Mesothelial cell of epicardium (in vitro differentiated cells): ENCODE data around the gene AARS1. TPM values are rescaled to one million over a fixed set of nuclear protein-coding genes. Genes with fewer than 3 reads are reported as not detected.
"Not testable (repeated sequence)": the region's sequence is repeated elsewhere in the genome, so short reads cannot be mapped to it uniquely, and the experiment has no call there.

Experiments used
- DNase-seq, 2 experiments: peaks; one replicate each; pipeline ENCODE4 v3.0.0; 2021; ENCODE audit warnings: low spot score in 2 of 2; ENCODE audit not compliant: unreplicated experiment in 2 of 2
- H3K27ac Mint-ChIP-seq: 2 replicates; pipeline ENCODE4 v1.8.0; 2021; ENCODE audit warnings: mixed read lengths
- H3K27me3 Mint-ChIP-seq: 2 replicates; pipeline ENCODE4 v1.8.0; 2021; ENCODE audit warnings: low read depth, mixed read lengths
- H3K36me3 Mint-ChIP-seq: 2 replicates; pipeline ENCODE4 v1.8.0; 2021; ENCODE audit warnings: mixed read lengths
- H3K4me1 Mint-ChIP-seq: 2 replicates; pipeline ENCODE4 v1.8.0; 2021; ENCODE audit warnings: mixed read lengths
- H3K4me3 Mint-ChIP-seq: 2 replicates; pipeline ENCODE4 v1.8.0; 2021; ENCODE audit warnings: mild to moderate bottlenecking, moderate library complexity, mixed read lengths
- H3K9me3 Mint-ChIP-seq: 2 replicates; pipeline ENCODE4 v1.8.0; 2021; ENCODE audit warnings: mixed read lengths
- CTCF ChIP-seq: fragments of 200-600 bp; sonication (generic); IDR thresholded peaks from one replicate; pipeline ENCODE4 v1.5.0; 2021; ENCODE audit warnings: antibody characterized with exemption; ENCODE audit not compliant: unreplicated experiment
- total RNA-seq: library from RNA; stranded (reverse); gene quantifications from 3 replicates; pipeline ENCODE4 v1.2.1, GENCODE V29; 2021

AARS1 gene
- total RNA-seq, 1 donor from 2014 or later, result 90.2 TPM

- H3K4me3 Mint-ChIP-seq, result peak within 1 kb of the TSS; percentile 84
- H3K4me1 Mint-ChIP-seq, result peaks cover 10% of the 10 kb centered on the region
- peak within 1 kb of the TSS; percentile 93 for H3K27ac Mint-ChIP-seq
- H3K9me3 Mint-ChIP-seq, result no peaks in the 10 kb centered on the region
- TF ChIP-seq CTCF, result peak; percentile 76
- peaks cover 14% of the 10 kb centered on the region for H3K36me3 Mint-ChIP-seq
- no peaks in the 10 kb centered on the region for H3K27me3 Mint-ChIP-seq
- peak; percentile 85 to 93 for DNase-seq
These were observed 37.5 kb downstream of the AARS1 start, which contains the start of gene EXOSC6 for GRCh38 chr16:70251629-70252354. EXOSC6 (minus strand) TSS chr16:70251940; CDS start chr16:70251900, 40 bp downstream.

GRCh38 chr16:70250748-70251628 is 38.3 kb downstream of the AARS1 start:
- Mint-ChIP-seq H3K27me3 (no peaks in the 10 kb centered on the region), H3K27ac (peak overlapping the region; percentile 77), H3K9me3 (no peaks in the 10 kb centered on the region), H3K36me3 (peaks cover 14% of the 10 kb centered on the region), H3K4me1 (peaks cover 10% of the 10 kb centered on the region), H3K4me3 (peak overlapping the region; percentile 73)
- no peak for TF ChIP-seq CTCF
- peak in 1 of 2 experiments; percentile 71 for DNase-seq

GRCh38 chr16:70249697-70250096 is 39.6 kb downstream of the AARS1 start:
- H3K27ac Mint-ChIP-seq, result peak overlapping the region; percentile 27
- H3K4me3 Mint-ChIP-seq, result peak overlapping the region; percentile 36
- not testable (repeated sequence) for H3K9me3 Mint-ChIP-seq, H3K36me3 Mint-ChIP-seq, H3K4me1 Mint-ChIP-seq, DNase-seq, H3K27me3 Mint-ChIP-seq

- not testable (repeated sequence) for H3K4me1 Mint-ChIP-seq, DNase-seq, H3K9me3 Mint-ChIP-seq, H3K27ac Mint-ChIP-seq, H3K27me3 Mint-ChIP-seq, H3K36me3 Mint-ChIP-seq, H3K4me3 Mint-ChIP-seq
These were observed 50.5 kb downstream of the AARS1 start for GRCh38 chr16:70238773-70239172.

- DNase-seq, H3K27ac Mint-ChIP-seq: not testable (repeated sequence)
These were observed 57.5 kb downstream of the AARS1 start for GRCh38 chr16:70231831-70232230.

GRCh38 chr16:70226024-70226423 is 63.3 kb downstream of the AARS1 start:
- not testable (repeated sequence) for H3K4me3 Mint-ChIP-seq, H3K27ac Mint-ChIP-seq, DNase-seq, H3K9me3 Mint-ChIP-seq, H3K4me1 Mint-ChIP-seq, H3K27me3 Mint-ChIP-seq
- peaks cover 12% of the 10 kb centered on the region for H3K36me3 Mint-ChIP-seq

More at GRCh38 chr16:70231831-70232230, 57.5 kb downstream of the AARS1 start:
- not testable (repeated sequence) for H3K36me3 Mint-ChIP-seq, H3K4me1 Mint-ChIP-seq, H3K9me3 Mint-ChIP-seq, H3K27me3 Mint-ChIP-seq, H3K4me3 Mint-ChIP-seq

GRCh38 chr16:70225430-70225829 is 63.9 kb downstream of the AARS1 start:
- H3K27me3 Mint-ChIP-seq, H3K27ac Mint-ChIP-seq, H3K4me3 Mint-ChIP-seq, H3K9me3 Mint-ChIP-seq, DNase-seq, H3K4me1 Mint-ChIP-seq: not testable (repeated sequence)
- peaks cover 12% of the 10 kb centered on the region for H3K36me3 Mint-ChIP-seq

- not testable (repeated sequence) for H3K27me3 Mint-ChIP-seq, DNase-seq, H3K4me1 Mint-ChIP-seq, H3K9me3 Mint-ChIP-seq, H3K4me3 Mint-ChIP-seq, H3K27ac Mint-ChIP-seq
- peaks cover 12% of the 10 kb centered on the region for H3K36me3 Mint-ChIP-seq
These were observed 64.7 kb downstream of the AARS1 start for GRCh38 chr16:70224645-70225044.

GRCh38 chr16:70223971-70224513 is 65.3 kb downstream of the AARS1 start:
- H3K4me1 Mint-ChIP-seq, H3K9me3 Mint-ChIP-seq, DNase-seq, H3K27me3 Mint-ChIP-seq, H3K4me3 Mint-ChIP-seq, H3K27ac Mint-ChIP-seq: not testable (repeated sequence)
- H3K36me3 Mint-ChIP-seq, result peaks cover 15% of the 10 kb centered on the region

- H3K4me1 Mint-ChIP-seq, H3K9me3 Mint-ChIP-seq, H3K27me3 Mint-ChIP-seq, H3K27ac Mint-ChIP-seq, H3K4me3 Mint-ChIP-seq, DNase-seq: not testable (repeated sequence)
- peaks cover 14% of the 10 kb centered on the region for H3K36me3 Mint-ChIP-seq
These were observed 66.1 kb downstream of the AARS1 start for GRCh38 chr16:70223216-70223615.

- not testable (repeated sequence) for H3K4me1 Mint-ChIP-seq, H3K9me3 Mint-ChIP-seq, DNase-seq, H3K27me3 Mint-ChIP-seq, H3K4me3 Mint-ChIP-seq, H3K27ac Mint-ChIP-seq
- H3K36me3 Mint-ChIP-seq, result peaks cover 14% of the 10 kb centered on the region
These were observed 66.7 kb downstream of the AARS1 start for GRCh38 chr16:70222574-70222973.
